B cell (primary cell): ENCODE data around the gene LSG1. TPM values are rescaled to one million over a fixed set of nuclear protein-coding genes. Genes with fewer than 3 reads are reported as not detected.

Source experiments
- ATAC-seq: fragments of 200-7000 bp; cut with Tn5 transposase; one replicate; pipeline ENCODE4 v1.10.0; 2021; ENCODE audit warnings: low read depth, mild to moderate bottlenecking, moderate number of reproducible peaks, moderate library complexity
- CTCF ChIA-PET: fragments of 350-600 bp; sonication (Branson Sonifier 250); formaldehyde crosslinking; loops from one replicate; lab custom pipeline; 2021; ENCODE audit warnings: antibody characterized with exemption, inconsistent platforms; lab: Charles Lee
- POLR2A ChIA-PET: fragments of 350-600 bp; sonication (Branson Sonifier 250); formaldehyde crosslinking; loops from one replicate; lab custom pipeline; 2021; ENCODE audit warnings: antibody characterized with exemption; lab: Charles Lee
- DNase-seq: peaks from one replicate; pipeline ENCODE4 v3.0.0; 2013
- H2AFZ ChIP-seq: 2 replicates; pipeline ENCODE4 v1.6.1; 2012; ENCODE audit warnings: mild to moderate bottlenecking, low read depth, low read length; ENCODE audit not compliant: insufficient read depth, poor library complexity, severe bottlenecking
- H3K27ac ChIP-seq, 2 donors: 1 replicate in 1 of 2; 2 replicates in 1 of 2; pipeline ENCODE4 v1.5.1; 2012 to 2013; ENCODE audit warnings: low read length in 2 of 2, mild to moderate bottlenecking in 2 of 2, moderate library complexity in 1 of 2
- H3K27me3 ChIP-seq, 4 experiments: fragments of 200-600 bp in 1 of 4; sonication (generic) in 1 of 4; replicated peaks in 1 of 4; 1 replicate in 2 of 4; 2 replicates in 2 of 4; pipeline versions ENCODE4 v1.6.1 to v1.7.0; 2013 to 2016; ENCODE audit warnings: low read length in 3 of 4, mild to moderate bottlenecking in 2 of 4, mixed read lengths in 1 of 4, moderate library complexity in 1 of 4; ENCODE audit not compliant: insufficient read depth in 4 of 4, control insufficient read depth in 3 of 4; ENCODE audit errors: control extremely low read depth in 1 of 4
- H3K36me3 ChIP-seq, 2 experiments: replicated peaks in 1 of 2; 1 replicate in 1 of 2; 2 replicates in 1 of 2; pipeline versions ENCODE4 v1.6.1 to v1.7.1; 2013; ENCODE audit warnings: low read length in 1 of 2; ENCODE audit not compliant: insufficient read depth in 2 of 2, control insufficient read depth in 1 of 2; ENCODE audit errors: control extremely low read depth in 1 of 2, extremely low read depth in 1 of 2
- H3K4me1 ChIP-seq, 2 donors: fragments of 200-600 bp in 1 of 2; sonication (generic) in 1 of 2; 1 replicate in 1 of 2; 2 replicates in 1 of 2; pipeline versions ENCODE4 v1.5.1 to v1.6.1; 2013 to 2017; ENCODE audit warnings: low read length in 2 of 2; ENCODE audit not compliant: control insufficient read depth in 2 of 2, insufficient read depth in 2 of 2
- H3K4me2 ChIP-seq: replicated peaks from 2 replicates; pipeline ENCODE3; 2012; ENCODE audit warnings: mild to moderate bottlenecking, low read depth, low read length; ENCODE audit not compliant: poor library complexity, severe bottlenecking
- H3K4me3 ChIP-seq, 5 experiments: fragments of 200-600 bp in 1 of 5; sonication (generic) in 1 of 5; 1 replicate in 3 of 5; 2 replicates in 2 of 5; pipeline versions ENCODE4 v1.5.1 to v1.7.0; 2011 to 2016; ENCODE audit warnings: low read length in 4 of 5, mild to moderate bottlenecking in 4 of 5, low read depth in 2 of 5, control low read depth in 1 of 5, moderate library complexity in 1 of 5; ENCODE audit not compliant: insufficient read depth in 1 of 5; ENCODE audit errors: control extremely low read depth in 1 of 5, extremely low read depth in 1 of 5
- H3K79me2 ChIP-seq: fragments of 200-600 bp; sonication (generic); one replicate; pipeline ENCODE4 v1.6.0; 2016; ENCODE audit warnings: low read length; ENCODE audit not compliant: control insufficient read depth, insufficient read depth
- H3K9ac ChIP-seq: fragments of 200-600 bp; sonication (generic); 2 replicates; pipeline ENCODE4 v1.6.1; 2017; ENCODE audit warnings: mild to moderate bottlenecking, low read length, moderate library complexity
- H3K9me3 ChIP-seq, 3 donors: one replicate each; pipeline versions ENCODE4 v1.6.1 to v1.7.1; 2013; ENCODE audit warnings: low read length in 2 of 3; ENCODE audit not compliant: control insufficient read depth in 2 of 3, insufficient read depth in 1 of 3; ENCODE audit errors: control extremely low read depth in 1 of 3
- H4K20me1 ChIP-seq: 2 replicates; pipeline ENCODE4 v1.6.0; 2012; ENCODE audit warnings: mild to moderate bottlenecking, low read length; ENCODE audit not compliant: insufficient read depth, control insufficient read depth, poor library complexity, severe bottlenecking
- H3K27ac Mint-ChIP-seq: one replicate; pipeline ENCODE4 v1.8.0; 2021; ENCODE audit warnings: mixed read lengths
- H3K27me3 Mint-ChIP-seq: one replicate; pipeline ENCODE4 v1.8.0; 2021; ENCODE audit warnings: mixed read lengths
- H3K4me1 Mint-ChIP-seq: one replicate; pipeline ENCODE4 v1.8.0; 2021; ENCODE audit warnings: mixed read lengths
- H3K4me3 Mint-ChIP-seq: one replicate; pipeline ENCODE4 v1.8.0; 2021; ENCODE audit warnings: mixed read lengths
- H3K9me3 Mint-ChIP-seq: one replicate; pipeline ENCODE4 v1.8.0; 2022; ENCODE audit warnings: mixed read lengths; ENCODE audit not compliant: insufficient read depth
- CTCF ChIP-seq: fragments of 200-600 bp; IDR thresholded peaks from one replicate; pipeline ENCODE4 v1.8.0; 2022; ENCODE audit warnings: antibody characterized with exemption, mild to moderate bottlenecking
- EZH2 ChIP-seq: IDR thresholded peaks from 2 replicates; pipeline ENCODE4 v1.6.1; 2012; ENCODE audit warnings: borderline replicate concordance, low read depth, mild to moderate bottlenecking, moderate library complexity, low read length; ENCODE audit not compliant: insufficient read depth, poor library complexity, severe bottlenecking
- WGBS: methylation state at CpG from one replicate; pipeline ENCODE4 v1.1.5; 2013; ENCODE audit warnings: missing lambda C conversion rate; ENCODE audit not compliant: insufficient coverage; 5-methylcytosine and 5-hydroxymethylcytosine counted together
- intact Hi-C: fragments of 100-400 bp; cut with micrococcal nuclease; formaldehyde crosslinking; loops from one replicate; pipeline ENCODE4 v1.10.0; 2022
- polyA plus RNA-seq: library from polyadenylated mRNA; depleted of rRNA; stranded (reverse); fragments of >200 nt; gene quantifications from 2 replicates; pipeline ENCODE4 v1.2.3, GENCODE V29; 2012
- total RNA-seq, 2 donors: library from RNA; stranded (reverse); fragments of 120-200 nt in 1 of 2; gene quantifications; 1 replicate in 1 of 2; 2 replicates in 1 of 2; pipeline versions ENCODE4 v1.2.3 to v1.2.4, GENCODE V29; 2013 to 2022

LSG1 gene
- total and polyA plus RNA-seq, 2 donors (not counting 1 experiment from before 2014, with no cell fraction given) = 29.4 to 54.6 TPM

- peaks cover 45% of the 10 kb centered on the region for H3K79me2 ChIP-seq
- peak overlapping the region; percentile 95 for H3K4me3 Mint-ChIP-seq
- H3K4me1 Mint-ChIP-seq = peaks cover 62% of the 10 kb centered on the region
- peaks cover 0 to 5% of the 10 kb centered on the region in 2 experiments for H3K36me3 ChIP-seq
- H3K27ac Mint-ChIP-seq = peak overlapping the region; percentile 99
- H3K9me3 Mint-ChIP-seq = no peaks in the 10 kb centered on the region
- peak overlapping the region; percentile 59 to 79 for H3K27ac ChIP-seq
- H3K4me3 ChIP-seq = peak overlapping the region; percentile 36 to 90 (median 81)
- peak overlapping the region; percentile 81 for H3K9ac ChIP-seq
- no peak for DNase-seq
- intact Hi-C loops = loop anchor here (1.0 to 10.0 kb wide), 4 partner anchors 190 to 857 kb away; partner anchors contain the start of gene PPP1R2
- no peak for TF ChIP-seq EZH2
- peak overlapping the region; percentile 71 for H2AFZ ChIP-seq
- peaks cover 32 to 50% of the 10 kb centered on the region in 2 donors for H3K4me1 ChIP-seq
- H3K9me3 ChIP-seq = peaks cover 0 to 5% (median 0%) of the 10 kb centered on the region in 3 donors
- peaks cover 26% of the 10 kb centered on the region for H4K20me1 ChIP-seq
- 58% methylated on average over 4 of the region's 13 CpGs for WGBS
- ChIA-PET CTCF (interaction anchor here (2.9 to 13.4 kb wide), 6 partner anchors 14 to 586 kb away, joined by 14 to 231 read pairs (median 60); partner anchors contain the start of genes LSG1 and XXYLT1), POLR2A (interaction anchor here (0.8 to 3.8 kb wide), 7 partner anchors 51 to 585 kb away, joined by 3 to 51 read pairs (median 6); no protein-coding TSS in a partner anchor)
- no peaks in the 10 kb centered on the region for H3K27me3 Mint-ChIP-seq
- H3K4me2 ChIP-seq = peak overlapping the region; percentile 96
- peak; percentile 2 for ATAC-seq
- H3K27me3 ChIP-seq = no peaks in the 10 kb centered on the region
Observed at GRCh38 chr3:194685065-194685717, 13.2 kb upstream of the LSG1 start.

DNA sequence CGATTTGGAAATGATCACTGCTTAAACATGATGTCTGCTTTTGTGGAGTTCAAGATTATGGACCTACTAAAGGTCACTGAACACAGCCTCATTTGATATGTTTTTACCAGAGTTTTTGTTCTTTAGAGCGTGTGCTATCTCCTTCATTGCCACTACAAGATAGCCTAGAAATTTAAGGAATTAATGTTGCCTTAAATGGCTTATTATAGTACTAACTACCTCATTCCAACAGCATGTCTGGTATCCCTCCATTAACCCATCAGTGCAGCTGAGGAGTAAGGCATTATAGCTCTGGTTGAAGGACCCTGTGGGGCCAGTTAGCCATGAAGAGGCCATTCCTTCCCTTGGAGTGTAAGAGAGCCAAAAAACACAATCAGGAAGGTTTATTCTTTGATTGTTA, 11.4 kb upstream of the LSG1 start:
- no peak overlapping the region for H2AFZ ChIP-seq
- H3K9ac ChIP-seq = no peak overlapping the region
- H3K36me3 ChIP-seq = peaks cover 0 to 5% of the 10 kb centered on the region in 2 experiments
- H3K27ac ChIP-seq = no peak overlapping the region
- DNase-seq (no peak), ATAC-seq (no peak)
- TF ChIP-seq CTCF (no peak), EZH2 (no peak)
- Mint-ChIP-seq H3K4me1 (peaks cover 45% of the 10 kb centered on the region), H3K9me3 (no peaks in the 10 kb centered on the region), H3K27me3 (no peaks in the 10 kb centered on the region), H3K4me3 (no peak overlapping the region), H3K27ac (peak overlapping the region; percentile 32)
- ChIA-PET CTCF (interaction anchor here (0.9 to 13.4 kb wide), 46 partner anchors 8 to 588 kb away, joined by 3 to 231 read pairs (median 8); partner anchors contain the start of genes LSG1 and XXYLT1), POLR2A (interaction anchor here (0.8 to 1.4 kb wide), 3 partner anchors 11 to 578 kb away, joined by 3 to 9 read pairs (median 5); partner anchors contain the start of gene LSG1)
- intact Hi-C loops = loop anchor here (10.0 kb wide), 1 partner anchor 191 kb away; no protein-coding TSS in a partner anchor
- H3K27me3 ChIP-seq = no peaks in the 10 kb centered on the region
- no peak overlapping the region for H3K4me2 ChIP-seq
- H3K9me3 ChIP-seq = peaks cover 0 to 5% (median 0%) of the 10 kb centered on the region in 3 donors
- no peak overlapping the region for H3K4me3 ChIP-seq
- H3K79me2 ChIP-seq = peaks cover 42% of the 10 kb centered on the region
- 100% methylated on average over 1 of the region's 2 CpGs for WGBS
- peaks cover 16 to 33% of the 10 kb centered on the region in 2 donors for H3K4me1 ChIP-seq
- peaks cover 22% of the 10 kb centered on the region for H4K20me1 ChIP-seq
